ENCODE data around the gene ZNF611.
"Not testable (repeated sequence)": the region's sequence is repeated elsewhere in the genome, so short reads cannot be mapped to it uniquely, and the experiment has no call there.

ZNF611 gene

GRCh38 chr19:52675239-52675638 is 59.6 kb downstream of the ZNF611 start:
- DNase-seq, result not testable (repeated sequence)

GRCh38 chr19:52673014-52673413 is 61.8 kb downstream of the ZNF611 start:
- DNase-seq, result no peak

GRCh38 chr19:52670046-52670445 is 64.8 kb downstream of the ZNF611 start:
- DNase-seq, result no peak

- no peak for DNase-seq
Measured at GRCh38 chr19:52669586-52669985, 65.3 kb downstream of the ZNF611 start.

GRCh38 chr19:52667972-52668371 is 66.9 kb downstream of the ZNF611 start:
- DNase-seq, result no peak

GRCh38 chr19:52666506-52666905 is 68.3 kb downstream of the ZNF611 start:
- no peak for DNase-seq

- no peak for DNase-seq
Measured at GRCh38 chr19:52665529-52665928, 69.3 kb downstream of the ZNF611 start.

GRCh38 chr19:52665027-52665426 is 69.8 kb downstream of the ZNF611 start:
- no peak for DNase-seq

GRCh38 chr19:52664461-52664860 is 70.4 kb downstream of the ZNF611 start:
- no peak for DNase-seq

GRCh38 chr19:52662631-52663030 is 72.2 kb downstream of the ZNF611 start:
- DNase-seq, result no peak

- DNase-seq, result no peak
Measured at GRCh38 chr19:52660981-52661380, 73.9 kb downstream of the ZNF611 start.

- no peak for DNase-seq
Measured at GRCh38 chr19:52659013-52659412, 75.8 kb downstream of the ZNF611 start.

GRCh38 chr19:52658595-52658994 is 76.2 kb downstream of the ZNF611 start:
- no peak for DNase-seq

GRCh38 chr19:52653161-52653560 is 81.7 kb downstream of the ZNF611 start:
- DNase-seq, result no peak
